GM12878 (cell line): ENCODE results near the gene SYNGR2. TPM values are rescaled to one million over a fixed set of nuclear protein-coding genes. Genes with fewer than 3 reads are reported as not detected.

Source experiments
- ATAC-seq: fragments of 200-7000 bp; cut with Tn5 transposase; 3 replicates; pipeline ENCODE4 v1.9.1; 2020; ENCODE audit warnings: mild to moderate bottlenecking, moderate library complexity
- BruUV-seq: library from RNA; stranded (reverse); fragments of 400-500 nt; replicated peaks from 2 replicates; lab custom pipeline; 2021; lab: Mats Ljungman, UMichigan
- CTCF ChIA-PET: fragments of 300-600 bp; sonication (Branson Sonifier 250); formaldehyde crosslinking; extraction: SDS; loops from one replicate; lab custom pipeline; 2021; ENCODE audit warnings: inconsistent platforms; lab: Yijun Ruan, JAX
- POLR2A ChIA-PET: fragments of 350-600 bp; formaldehyde crosslinking; extraction: SDS; loops from one replicate; lab custom pipeline; 2021; ENCODE audit warnings: inconsistent platforms; lab: Charles Lee
- RAD21 ChIA-PET: fragments of 300-600 bp; sonication (Branson Sonifier 250); formaldehyde crosslinking; loops from one replicate; lab custom pipeline; 2023; ENCODE audit warnings: antibody characterized with exemption; ENCODE audit not compliant: unreplicated experiment; lab: Charles Lee
- SMC1A ChIA-PET: fragments of 300-600 bp; sonication (Branson Sonifier 250); formaldehyde crosslinking; loops from one replicate; lab custom pipeline; 2023; ENCODE audit not compliant: unreplicated experiment, uncharacterized antibody; lab: Charles Lee
- DNase-seq: peaks from one replicate; pipeline ENCODE4 v3.0.0-alpha.2; 2011; ENCODE audit warnings: low read depth, low spot score
- FAIRE-seq: peaks from 3 replicates; lab custom pipeline; 2011; peaks lifted over from hg19 to GRCh38; lab: Jason Lieb, UNC
- H2AFZ ChIP-seq: 2 replicates; pipeline ENCODE4 v1.6.0; 2011; ENCODE audit warnings: low read depth, low read length, control low read depth; ENCODE audit not compliant: control insufficient read depth
- H3K27ac ChIP-seq: 2 replicates; pipeline ENCODE4 v1.5.1; 2011; ENCODE audit warnings: control low read depth; ENCODE audit not compliant: control insufficient read depth, insufficient read depth
- H3K27me3 ChIP-seq, 2 experiments: replicated peaks in 1 of 2; 2 replicates each; pipeline versions ENCODE4 v1.6.0 to v1.6.1; 2011; ENCODE audit warnings: low read length in 1 of 2; ENCODE audit not compliant: control insufficient read depth in 2 of 2, insufficient read depth in 2 of 2
- H3K36me3 ChIP-seq, 2 experiments: 2 replicates each; pipeline ENCODE4 v1.5.1; 2011; ENCODE audit warnings: low read length in 1 of 2; ENCODE audit not compliant: control insufficient read depth in 2 of 2, insufficient read depth in 2 of 2
- H3K4me1 ChIP-seq: 2 replicates; pipeline ENCODE4 v1.6.1; 2011; ENCODE audit warnings: mild to moderate bottlenecking, low read length, moderate library complexity, mixed read lengths; ENCODE audit not compliant: control insufficient read depth, insufficient read depth
- H3K4me2 ChIP-seq: 2 replicates; pipeline ENCODE4 v1.6.0; 2011; ENCODE audit warnings: control low read depth; ENCODE audit not compliant: control insufficient read depth, insufficient read depth
- H3K4me3 ChIP-seq: fragments of 200-600 bp; sonication (generic); 2 replicates; pipeline ENCODE4 v1.5.1; 2016
- H3K79me2 ChIP-seq: 2 replicates; pipeline ENCODE4 v1.6.0; 2011; ENCODE audit warnings: low read length; ENCODE audit not compliant: control insufficient read depth, insufficient read depth
- H3K9ac ChIP-seq: 2 replicates; pipeline ENCODE4 v1.8.0; 2011; ENCODE audit warnings: low read length, control low read depth, mixed read lengths; ENCODE audit not compliant: control insufficient read depth, insufficient read depth
- H3K9me3 ChIP-seq: replicated peaks from 3 replicates; pipeline ENCODE4 v1.5.1; 2011; ENCODE audit warnings: mild to moderate bottlenecking, low read length; ENCODE audit not compliant: control insufficient read depth, insufficient read depth
- H4K20me1 ChIP-seq: 2 replicates; pipeline ENCODE4 v1.6.0; 2011; ENCODE audit not compliant: control insufficient read depth, insufficient read depth
- IRF4 ChIP-seq: IDR thresholded peaks from 2 replicates; pipeline ENCODE4 v1.6.1; 2011; ENCODE audit warnings: low read depth, low read length
- IRF5 ChIP-seq: fragments of 450-650 bp; IDR thresholded peaks from 2 replicates; pipeline ENCODE4 v1.6.1; 2017; ENCODE audit warnings: borderline replicate concordance
- POU2F2 ChIP-seq: IDR thresholded peaks from 3 replicates; pipeline ENCODE4 v1.6.1; 2011; ENCODE audit warnings: low read depth, mild to moderate bottlenecking, low read length, borderline replicate concordance
- RCOR1 ChIP-seq: conservative IDR thresholded peaks from 2 replicates; pipeline ENCODE4 v1.6.1; 2012; ENCODE audit warnings: low read depth, low read length, improper control_type of control experiment
- RELA ChIP-seq: fragments of 450-650 bp; IDR thresholded peaks from 2 replicates; pipeline ENCODE4 v1.8.0; 2014; ENCODE audit warnings: borderline replicate concordance; ENCODE audit not compliant: partially characterized antibody
- REST ChIP-seq: IDR thresholded peaks from 2 replicates; pipeline ENCODE4 v1.6.1; 2012; ENCODE audit warnings: mild to moderate bottlenecking, low read depth, low read length
- SREBF1 ChIP-seq: IDR thresholded peaks from 2 replicates; pipeline ENCODE4 v1.6.1; 2012; ENCODE audit warnings: mild to moderate bottlenecking, low read length
- ZBTB33 ChIP-seq: fragments of 450-650 bp; IDR thresholded peaks from 2 replicates; pipeline ENCODE4 v1.6.1; 2017; ENCODE audit warnings: mild to moderate bottlenecking
- ZBTB40 ChIP-seq: fragments of 450-650 bp; IDR thresholded peaks from 2 replicates; pipeline ENCODE4 v1.6.1; 2016; ENCODE audit warnings: mild to moderate bottlenecking, moderate library complexity, borderline replicate concordance
- ZNF24 ChIP-seq: fragments of 450-650 bp; IDR thresholded peaks from 2 replicates; pipeline ENCODE4 v1.6.1; 2017; ENCODE audit warnings: antibody characterized with exemption, mild to moderate bottlenecking
- ZNF622 ChIP-seq: fragments of 450-650 bp; IDR thresholded peaks from 2 replicates; pipeline ENCODE4 v1.6.1; 2017; ENCODE audit warnings: mild to moderate bottlenecking, inconsistent platforms
- WGBS: methylation state at CpG from one replicate; pipeline ENCODE4 v1.1.6; 2016; ENCODE audit warnings: low lambda C conversion rate; ENCODE audit not compliant: insufficient replicate concordance, insufficient coverage; ENCODE audit errors: missing lambda C conversion rate; 5-methylcytosine and 5-hydroxymethylcytosine counted together
- in situ Hi-C: fragments of 300-500 bp; cut with MboI; formaldehyde crosslinking; loops from 9 replicates; pipeline ENCODE4 v1.14.3; 2018; ENCODE audit warnings: mixed read lengths
- intact Hi-C: fragments of 100-400 bp; cut with micrococcal nuclease; formaldehyde crosslinking; loops from one replicate; pipeline ENCODE4 v1.14.2; 2022; ENCODE audit not compliant: unreplicated experiment
- polyA plus RNA-seq, 11 experiments: library from polyadenylated mRNA; depleted of rRNA in 4 of 11; unstranded in 6 of 11; stranded (reverse) in 5 of 11; fragments of >200 nt; fragmentation: Nextera tagmentation in 4 of 11; fragmentation: Illumina TruSeq in 1 of 11; extraction: Ambion mirVana in 4 of 11; extraction: Trizol in 1 of 11; gene quantifications; 1 replicate in 1 of 11; 2 replicates in 10 of 11; pipeline versions ENCODE4 v1.2.1 to v1.2.3, GENCODE V29; 2011 to 2016; ENCODE audit warnings: inconsistent platforms in 2 of 11, missing spikeins in 2 of 11, low read depth in 1 of 11
- total RNA-seq, 4 experiments: library from RNA; depleted of rRNA in 3 of 4; stranded (reverse); fragments of >200 nt in 3 of 4; fragmentation: Illumina TruSeq in 1 of 4; extraction: Trizol in 1 of 4; gene quantifications; 2 replicates each; pipeline versions ENCODE4 v1.2.1 to v1.2.3, GENCODE V29; 2013 to 2021

SYNGR2 gene
- total and polyA plus RNA-seq, 10 of the 15 experiments (the other 5 are each of a cell fraction or from before 2014, with no cell fraction given) = 4.4 to 529 (median 261) TPM

GRCh38 chr17:78137392-78138203, 30.8 kb upstream of the SYNGR2 start:
- no peak for DNase-seq
- Histone ChIP-seq H3K27me3 (no peaks in the 10 kb centered on the region), H3K4me3 (no peak overlapping the region), H3K9ac (no peak overlapping the region), H2AFZ (no peak overlapping the region), H3K4me2 (peak overlapping the region; percentile 72), H4K20me1 (no peaks in the 10 kb centered on the region), H3K36me3 (peaks cover 16 to 17% of the 10 kb centered on the region in 2 experiments; a peak in 3 of 4 replicates), H3K27ac (peak overlapping the region; percentile 67), H3K79me2 (peaks cover 35% of the 10 kb centered on the region), H3K9me3 (no peaks in the 10 kb centered on the region), H3K4me1 (peaks cover 66% of the 10 kb centered on the region)
- intact Hi-C loops = no loop called here
- WGBS = 34% methylated on average over 26 of the region's 26 CpGs
- ChIA-PET POLR2A (interaction anchor here (1.0 to 3.7 kb wide), 6 partner anchors 9 to 38 kb away, joined by 3 to 16 read pairs (median 6); no protein-coding TSS in a partner anchor), SMC1A (interaction anchor here (0.5 to 5.1 kb wide), 6 partner anchors 15 to 53 kb away, joined by 3 to 51 read pairs (median 4); partner anchors contain the start of gene TK1), RAD21 (interaction anchor here (0.8 to 6.8 kb wide), 7 partner anchors 12 to 117 kb away, joined by 3 to 83 read pairs (median 3); partner anchors contain the start of gene TK1), CTCF (interaction anchor here (0.6 to 9.5 kb wide), 14 partner anchors 10 to 1901 kb away, joined by 3 to 132 read pairs (median 7); partner anchors contain the start of gene TMC6)
- FAIRE-seq = no peak
- in situ Hi-C loops = no loop called here
- no TSS peak for BruUV-seq
- ATAC-seq = peak; percentile 8
- TF ChIP-seq POU2F2 (no peak; the same call in 2 of the 3 replicates), ZNF622 (no peak), IRF4 (no peak), IRF5 (no peak), ZBTB40 (no peak), ZBTB33 (peak; percentile 87), RCOR1 (no peak), SREBF1 (no peak), REST (no peak), ZNF24 (no peak), RELA (peak; percentile 5)
